ENCODE data around the gene CHMP6. TPM values are rescaled to one million over a fixed set of nuclear protein-coding genes. Genes with fewer than 3 reads are reported as not detected.
"Not testable (repeated sequence)": the region's sequence is repeated elsewhere in the genome, so short reads cannot be mapped to it uniquely, and the experiment has no call there.

CHMP6 gene
- total RNA-seq, 2 experiments from 2014 or later: 7.9 to 23.8 TPM

- peaks cover 16% of the 10 kb centered on the region for H3K9me3 ChIP-seq (ENCODE audit: low read length)
Measured at GRCh38 chr17:81013642-81014041, 22.0 kb downstream of the CHMP6 start.

GRCh38 chr17:81015136-81015535, 23.5 kb downstream of the CHMP6 start:
- no TSS peak for BruUV-seq (replicated peaks)
- no peak overlapping the region for H3K4me2 ChIP-seq (ENCODE audit: low read length)
- H2AFZ ChIP-seq (ENCODE audit: low read length): no peak overlapping the region
- DNase-seq (ENCODE audit: low spot score): no peak
- intact Hi-C loops (cut with micrococcal nuclease; ENCODE audit: unreplicated experiment): no loop called here
- no peaks in the 10 kb centered on the region for H3K4me1 ChIP-seq (ENCODE audit: insufficient read depth, low read length, poor library complexity, severe bottlenecking)
- H3K9me2 ChIP-seq (ENCODE audit: insufficient read depth, low read length): no peaks in the 10 kb centered on the region
- TF ChIP-seq CTCF (conservative IDR thresholded peaks at IDR 0.05; ENCODE audit: low read length): no peak
- TF ChIP-seq EZH2phosphoT487 (IDR thresholded peaks at IDR 0.05; ENCODE audit: borderline replicate concordance, low read depth, low read length): no peak
- H4K20me1 ChIP-seq (ENCODE audit: insufficient read depth, low read length): no peaks in the 10 kb centered on the region
- H3K36me3 ChIP-seq (ENCODE audit: insufficient read depth, low read length): no peaks in the 10 kb centered on the region
- ChIA-PET POLR2A (interaction anchor here (0.7 to 0.8 kb wide), 2 partner anchors 39 to 1635 kb away, joined by 3 to 4 read pairs; no protein-coding TSS in a partner anchor), CTCF (ENCODE audit: unreplicated experiment) (no interaction called here)
- no peak overlapping the region for H3K4me3 ChIP-seq (ENCODE audit: low read depth, low read length, poor library complexity, severe bottlenecking)
- H3K9me3 ChIP-seq (ENCODE audit: low read length): peaks cover 16% of the 10 kb centered on the region
- no peak overlapping the region for H3K27ac ChIP-seq (ENCODE audit: low read depth, low read length, poor library complexity, severe bottlenecking)
- no peaks in the 10 kb centered on the region for H3K79me2 ChIP-seq (ENCODE audit: insufficient read depth, low read depth, low read length)

More at GRCh38 chr17:81013642-81014041, 22.0 kb downstream of the CHMP6 start:
- H3K9me2 ChIP-seq (ENCODE audit: insufficient read depth, low read length): no peaks in the 10 kb centered on the region
- no peaks in the 10 kb centered on the region for H3K4me1 ChIP-seq (ENCODE audit: insufficient read depth, low read length, poor library complexity, severe bottlenecking)
- DNase-seq (ENCODE audit: low spot score): no peak
- H3K4me3 ChIP-seq (ENCODE audit: low read depth, low read length, poor library complexity, severe bottlenecking): no peak overlapping the region
- intact Hi-C loops (cut with micrococcal nuclease; ENCODE audit: unreplicated experiment): no loop called here
- no peak overlapping the region for H3K27ac ChIP-seq (ENCODE audit: low read depth, low read length, poor library complexity, severe bottlenecking)
- no peak overlapping the region for H3K4me2 ChIP-seq (ENCODE audit: low read length)
- H2AFZ ChIP-seq (ENCODE audit: low read length): no peak overlapping the region
- H4K20me1 ChIP-seq (ENCODE audit: insufficient read depth, low read length): no peaks in the 10 kb centered on the region
- POLR2A ChIA-PET: no interaction called here
- H3K36me3 ChIP-seq (ENCODE audit: insufficient read depth, low read length): no peaks in the 10 kb centered on the region
- no peaks in the 10 kb centered on the region for H3K79me2 ChIP-seq (ENCODE audit: insufficient read depth, low read depth, low read length)
- TF ChIP-seq CTCF (conservative IDR thresholded peaks at IDR 0.05; ENCODE audit: low read length) (no peak), EZH2phosphoT487 (IDR thresholded peaks at IDR 0.05; ENCODE audit: borderline replicate concordance, low read depth, low read length) (no peak)
- no TSS peak for BruUV-seq (replicated peaks)
- CTCF ChIA-PET (ENCODE audit: unreplicated experiment): no interaction called here

- no peaks in the 10 kb centered on the region for H4K20me1 ChIP-seq (ENCODE audit: insufficient read depth, low read length)
- ChIA-PET CTCF (ENCODE audit: unreplicated experiment) (no interaction called here), POLR2A (no interaction called here)
- no peak overlapping the region for H3K4me2 ChIP-seq (ENCODE audit: low read length)
- no peak overlapping the region for H3K27ac ChIP-seq (ENCODE audit: low read depth, low read length, poor library complexity, severe bottlenecking)
- intact Hi-C loops (cut with micrococcal nuclease; ENCODE audit: unreplicated experiment): no loop called here
- peaks cover 6% of the 10 kb centered on the region for H3K9me3 ChIP-seq (ENCODE audit: low read length)
- H3K4me3 ChIP-seq (ENCODE audit: low read depth, low read length, poor library complexity, severe bottlenecking): no peak overlapping the region
- no peaks in the 10 kb centered on the region for H3K9me2 ChIP-seq (ENCODE audit: insufficient read depth, low read length)
- no peaks in the 10 kb centered on the region for H3K36me3 ChIP-seq (ENCODE audit: insufficient read depth, low read length)
- no peaks in the 10 kb centered on the region for H3K4me1 ChIP-seq (ENCODE audit: insufficient read depth, low read length, poor library complexity, severe bottlenecking)
- H2AFZ ChIP-seq (ENCODE audit: low read length): no peak overlapping the region
- no peak for TF ChIP-seq CTCF (conservative IDR thresholded peaks at IDR 0.05; ENCODE audit: low read length)
- TF ChIP-seq EZH2phosphoT487 (IDR thresholded peaks at IDR 0.05; ENCODE audit: borderline replicate concordance, low read depth, low read length): no peak
- no TSS peak for BruUV-seq (replicated peaks)
- DNase-seq (ENCODE audit: low spot score): no peak
- H3K79me2 ChIP-seq (ENCODE audit: insufficient read depth, low read depth, low read length): no peaks in the 10 kb centered on the region
Measured at GRCh38 chr17:81016575-81016974, 24.9 kb downstream of the CHMP6 start.

GRCh38 chr17:81017330-81017729, 25.7 kb downstream of the CHMP6 start:
- H3K36me3 ChIP-seq (ENCODE audit: insufficient read depth, low read length); H4K20me1 ChIP-seq (ENCODE audit: insufficient read depth, low read length); H2AFZ ChIP-seq (ENCODE audit: low read length); H3K79me2 ChIP-seq (ENCODE audit: insufficient read depth, low read depth, low read length); H3K9me2 ChIP-seq (ENCODE audit: insufficient read depth, low read length); H3K27ac ChIP-seq (ENCODE audit: low read depth, low read length, poor library complexity, severe bottlenecking); DNase-seq (ENCODE audit: low spot score); H3K4me1 ChIP-seq (ENCODE audit: insufficient read depth, low read length, poor library complexity, severe bottlenecking); intact Hi-C loops (cut with micrococcal nuclease; ENCODE audit: unreplicated experiment); H3K4me2 ChIP-seq (ENCODE audit: low read length); CTCF ChIA-PET (ENCODE audit: unreplicated experiment); H3K9me3 ChIP-seq (ENCODE audit: low read length); H3K4me3 ChIP-seq (ENCODE audit: low read depth, low read length, poor library complexity, severe bottlenecking); POLR2A ChIA-PET; BruUV-seq (replicated peaks): not testable (repeated sequence)

All from OCI-LY7 (cell line).